GM23248 (cell line): ENCODE results near the gene TTC39C.

ENCODE experiments used
- EZH2 ChIP-seq: fragments of 200-600 bp; sonication (generic); IDR thresholded peaks from 2 replicates; pipeline ENCODE4 v1.6.1; 2018; ENCODE audit warnings: antibody characterized with exemption, mild to moderate bottlenecking; ENCODE audit not compliant: insufficient read depth, poor library complexity, severe bottlenecking
- EZH2phosphoT487 ChIP-seq: fragments of 200-600 bp; sonication (generic); IDR thresholded peaks from 2 replicates; pipeline ENCODE4 v1.6.1; 2018; ENCODE audit warnings: antibody characterized with exemption, moderate library complexity, mild to moderate bottlenecking, low read depth; ENCODE audit not compliant: insufficient read depth

DNA sequence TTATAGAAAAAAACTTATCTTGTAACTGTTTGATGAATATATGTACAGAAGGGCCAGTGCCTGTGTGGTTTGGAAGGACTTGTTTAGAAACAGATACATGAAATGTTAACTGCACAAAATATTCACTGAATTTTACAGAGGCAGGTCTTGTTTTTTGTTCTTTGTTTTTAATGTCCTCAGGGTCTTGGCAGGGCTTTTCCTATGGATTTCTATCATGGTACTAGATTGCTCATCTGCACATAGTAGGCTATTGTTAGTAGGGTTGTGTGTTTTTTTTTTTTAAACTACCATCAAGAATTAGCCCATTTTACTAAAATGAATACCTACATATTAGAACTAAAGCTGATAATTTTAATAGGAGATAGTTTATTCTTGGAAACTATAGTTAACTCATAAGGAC, 127.8 kb downstream of the TTC39C start:
- TF ChIP-seq EZH2 (no peak), EZH2phosphoT487 (no peak)
